ENCODE results near the gene PCNX3. TPM values are rescaled to one million over a fixed set of nuclear protein-coding genes. Genes with fewer than 3 reads are reported as not detected.

Gene PCNX3
- total RNA-seq, 2 donors from 2014 or later, result 48.1 to 57.3 TPM

GRCh38 chr11:65645710-65646109, 30.1 kb downstream of the PCNX3 start:
- Mint-ChIP-seq H3K9me3 (no peaks in the 10 kb centered on the region), H3K27ac (no peak overlapping the region)
- WGBS, 2 experiments (ENCODE audit: insufficient coverage in 1 of 2, insufficient read length in 1 of 2), result 90% methylated on average over 10 of the region's 10 CpGs; no CpG with 5 or more reads in 1 of the 2 experiments

GRCh38 chr11:65646288-65646957, 30.8 kb downstream of the PCNX3 start:
- TF ChIP-seq CTCF (conservative IDR thresholded peaks at IDR 0.05), result no peak
- Mint-ChIP-seq H3K4me1 (peaks cover 6% of the 10 kb centered on the region), H3K4me3 (peak overlapping the region; percentile 63), H3K27me3 (ENCODE audit: insufficient read depth) (peaks cover 30% of the 10 kb centered on the region), H3K36me3 (ENCODE audit: low read depth) (no peaks in the 10 kb centered on the region), H3K27ac (no peak overlapping the region), H3K9me3 (no peaks in the 10 kb centered on the region)
- DNase-seq, result no peak
- Histone ChIP-seq H3K27me3 (ENCODE audit: control insufficient read depth, insufficient read depth, low read length, poor library complexity, severe bottlenecking) (no peaks in the 10 kb centered on the region), H3K4me3 (ENCODE audit: low read length) (no peak overlapping the region), H3K9ac (ENCODE audit: extremely low read depth, low read length, poor library complexity, severe bottlenecking) (no peak overlapping the region), H3K36me3 (ENCODE audit: control insufficient read depth, insufficient read depth, low read length) (peaks cover 11% of the 10 kb centered on the region), H3K27ac (ENCODE audit: low read depth, low read length) (no peak overlapping the region), H3K9me3 (ENCODE audit: control insufficient read depth, low read length) (no peaks in the 10 kb centered on the region), H3K4me1 (ENCODE audit: control insufficient read depth, insufficient read depth, low read length) (no peaks in the 10 kb centered on the region)
- WGBS, 2 experiments (ENCODE audit: insufficient coverage in 1 of 2, insufficient read length in 1 of 2), result 95 to 99% methylated on average over 58 to 68 of the region's 68 CpGs

More at GRCh38 chr11:65645710-65646109, 30.1 kb downstream of the PCNX3 start:
- no peaks in the 10 kb centered on the region for H3K4me1 ChIP-seq (ENCODE audit: control insufficient read depth, insufficient read depth, low read length)
- DNase-seq, result no peak
- Mint-ChIP-seq H3K27me3 (ENCODE audit: insufficient read depth) (peaks cover 30% of the 10 kb centered on the region), H3K36me3 (ENCODE audit: low read depth) (no peaks in the 10 kb centered on the region), H3K4me1 (peaks cover 6% of the 10 kb centered on the region), H3K4me3 (no peak overlapping the region)
- no peak overlapping the region for H3K9ac ChIP-seq (ENCODE audit: extremely low read depth, low read length, poor library complexity, severe bottlenecking)
- H3K9me3 ChIP-seq (ENCODE audit: control insufficient read depth, low read length), result no peaks in the 10 kb centered on the region
- H3K36me3 ChIP-seq (ENCODE audit: control insufficient read depth, insufficient read depth, low read length), result peaks cover 11% of the 10 kb centered on the region
- no peak overlapping the region for H3K4me3 ChIP-seq (ENCODE audit: low read length)
- no peak overlapping the region for H3K27ac ChIP-seq (ENCODE audit: low read depth, low read length)
- H3K27me3 ChIP-seq (ENCODE audit: control insufficient read depth, insufficient read depth, low read length, poor library complexity, severe bottlenecking), result no peaks in the 10 kb centered on the region
- no peak for TF ChIP-seq CTCF (conservative IDR thresholded peaks at IDR 0.05)

GRCh38 chr11:65646958-65647701, 31.6 kb downstream of the PCNX3 start:
- no peaks in the 10 kb centered on the region for H3K36me3 Mint-ChIP-seq (ENCODE audit: low read depth)
- WGBS, 2 experiments (ENCODE audit: insufficient coverage in 1 of 2, insufficient read length in 1 of 2), result 85 to 89% methylated on average over 65 to 87 of the region's 87 CpGs
- peaks cover 8% of the 10 kb centered on the region for H3K4me1 Mint-ChIP-seq
- peak; percentile 90 for DNase-seq
- no peaks in the 10 kb centered on the region for H3K4me1 ChIP-seq (ENCODE audit: control insufficient read depth, insufficient read depth, low read length)
- H3K4me3 Mint-ChIP-seq, result peak overlapping the region; percentile 63
- no peak overlapping the region for H3K27ac Mint-ChIP-seq
- no peaks in the 10 kb centered on the region for H3K9me3 ChIP-seq (ENCODE audit: control insufficient read depth, low read length)
- peaks cover 25% of the 10 kb centered on the region for H3K27me3 Mint-ChIP-seq (ENCODE audit: insufficient read depth)
- H3K9me3 Mint-ChIP-seq, result no peaks in the 10 kb centered on the region
- H3K9ac ChIP-seq (ENCODE audit: extremely low read depth, low read length, poor library complexity, severe bottlenecking), result no peak overlapping the region
- peak; percentile 47 for TF ChIP-seq CTCF (conservative IDR thresholded peaks at IDR 0.05)
- H3K27ac ChIP-seq (ENCODE audit: low read depth, low read length), result no peak overlapping the region
- no peak overlapping the region for H3K4me3 ChIP-seq (ENCODE audit: low read length)
- H3K36me3 ChIP-seq (ENCODE audit: control insufficient read depth, insufficient read depth, low read length), result peaks cover 11% of the 10 kb centered on the region
- H3K27me3 ChIP-seq (ENCODE audit: control insufficient read depth, insufficient read depth, low read length, poor library complexity, severe bottlenecking), result no peaks in the 10 kb centered on the region

Measured in endodermal cell (in vitro differentiated cells).